ENCODE measurements around the gene CCDC190. TPM values are rescaled to one million over a fixed set of nuclear protein-coding genes. Genes with fewer than 3 reads are reported as not detected.

CCDC190 gene
- total RNA-seq, 1 experiment from 2014 or later, result not detected

DNA sequence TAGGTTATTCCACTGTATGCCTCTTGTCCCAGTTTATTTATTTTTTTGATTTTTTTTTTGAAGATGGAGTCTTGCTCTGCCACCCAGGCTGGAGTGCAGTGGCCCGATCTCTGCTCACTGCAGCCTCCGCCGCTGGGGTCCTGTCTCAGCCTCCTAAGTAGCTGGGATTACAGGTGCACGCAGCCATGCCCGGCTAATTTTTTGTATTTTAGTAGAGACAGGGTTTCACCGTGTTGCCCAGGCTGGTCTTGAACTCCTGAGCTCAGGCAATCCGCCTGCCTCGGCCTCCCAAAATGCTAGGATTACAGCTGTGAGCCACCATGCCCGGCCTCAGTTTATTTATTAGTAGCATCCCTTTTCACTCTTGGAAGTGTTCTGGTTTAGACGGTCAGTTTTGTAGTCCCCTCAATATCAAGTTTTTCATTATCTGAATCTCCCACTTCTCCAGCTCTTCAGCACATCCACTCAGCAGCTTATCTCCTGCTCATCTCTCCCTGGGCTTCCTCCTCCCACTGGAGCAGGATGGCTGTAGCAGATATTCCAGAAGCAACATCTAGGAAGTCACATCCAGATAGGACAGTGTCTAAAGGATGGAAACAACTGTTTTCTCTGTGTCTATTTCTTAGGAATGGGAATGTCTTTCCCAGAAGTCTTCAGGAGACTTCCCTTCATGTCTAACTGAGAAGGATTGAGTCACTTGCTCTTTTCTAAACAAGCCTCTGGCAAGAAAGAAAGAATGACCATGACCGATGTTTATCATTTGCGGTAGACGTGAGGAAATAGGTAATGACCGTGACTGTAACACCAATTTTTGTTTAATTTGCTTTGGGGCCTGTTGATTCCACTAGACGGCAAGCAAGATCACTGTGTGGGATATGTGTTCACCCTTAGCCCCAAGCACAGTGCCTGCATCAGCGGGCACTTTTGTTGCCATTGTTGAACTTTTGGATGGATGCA lies 14.4 kb downstream of the CCDC190 start (continued):
- TF ChIP-seq TCF7L2 (IDR thresholded peaks at IDR 0.05; ENCODE audit: borderline replicate concordance, extremely low read depth, insufficient read depth, insufficient read length), result no peak

DNA sequence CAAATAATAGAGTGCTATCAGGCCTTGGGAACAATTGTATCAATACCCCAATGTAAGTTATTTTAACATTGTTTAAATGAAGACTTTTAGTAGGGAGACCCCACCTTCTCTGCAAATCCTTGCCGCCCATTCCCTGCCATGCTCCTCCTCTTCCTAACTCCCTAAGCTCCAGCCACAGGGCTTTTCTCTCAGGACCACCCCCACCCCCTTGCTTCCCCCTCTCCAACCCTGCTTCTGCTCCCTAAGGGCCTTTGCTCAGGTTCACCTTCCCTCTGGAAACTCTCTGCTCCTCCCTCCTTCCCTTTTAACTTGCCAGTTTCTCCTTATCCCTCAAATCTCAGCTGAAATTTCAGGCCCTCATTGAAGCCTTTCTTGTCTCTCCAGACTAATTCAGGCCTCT lies 16.8 kb downstream of the CCDC190 start:
- no peaks in the 10 kb centered on the region for H3K9me2 ChIP-seq (ENCODE audit: insufficient read depth)
- H3K9me3 ChIP-seq (ENCODE audit: control insufficient read depth in 1 of 2, insufficient read depth in 1 of 2, low read depth in 1 of 2, low read length in 2 of 2), result no peaks in the 10 kb centered on the region
- H3K4me2 ChIP-seq (ENCODE audit: low read length), result no peak overlapping the region
- no peak for DNase-seq (ENCODE audit: low read depth, low spot score)
- CTCF ChIA-PET, result no interaction called here
- H3K9ac ChIP-seq (ENCODE audit: low read length), result no peak overlapping the region
- no peaks in the 10 kb centered on the region for H3K27me3 ChIP-seq (ENCODE audit: insufficient read depth, low read length)
- no peak for ATAC-seq
- RAD21 ChIA-PET (ENCODE audit: low non-redundant PET in 1 of 2, low total read pairs in 2 of 2, uncharacterized antibody in 2 of 2, unreplicated experiment in 2 of 2), result no interaction called here
- TF ChIP-seq ELF1 (IDR thresholded peaks at IDR 0.05; ENCODE audit: borderline replicate concordance, low read depth), result no peak
- no peak for TF ChIP-seq SIN3A (IDR thresholded peaks at IDR 0.05; ENCODE audit: low read depth)
- no peaks in the 10 kb centered on the region for H3K36me3 ChIP-seq (ENCODE audit: control insufficient read depth in 1 of 2, insufficient read depth in 2 of 2, low read length in 2 of 2)
- H3K4me3 ChIP-seq (replicated peaks in 1 of 2; ENCODE audit: low read depth in 1 of 2, low read length in 2 of 2), result no peak overlapping the region
- no peaks in the 10 kb centered on the region for H3K4me1 ChIP-seq (ENCODE audit: control insufficient read depth in 1 of 2, insufficient read depth in 2 of 2, low read length in 2 of 2)
- no peak overlapping the region for H2AFZ ChIP-seq (ENCODE audit: low read depth, low read length, poor library complexity, severe bottlenecking)
- POLR2A ChIA-PET, result no interaction called here
- intact Hi-C loops (cut with micrococcal nuclease), result no loop called here
- BruUV-seq (replicated peaks), result no TSS peak
- H4K20me1 ChIP-seq (ENCODE audit: insufficient read depth), result no peaks in the 10 kb centered on the region
- no peak overlapping the region for H3K27ac ChIP-seq (ENCODE audit: low read depth, low read length)
- H3K79me2 ChIP-seq (ENCODE audit: insufficient read depth, low read length), result no peaks in the 10 kb centered on the region

DNA sequence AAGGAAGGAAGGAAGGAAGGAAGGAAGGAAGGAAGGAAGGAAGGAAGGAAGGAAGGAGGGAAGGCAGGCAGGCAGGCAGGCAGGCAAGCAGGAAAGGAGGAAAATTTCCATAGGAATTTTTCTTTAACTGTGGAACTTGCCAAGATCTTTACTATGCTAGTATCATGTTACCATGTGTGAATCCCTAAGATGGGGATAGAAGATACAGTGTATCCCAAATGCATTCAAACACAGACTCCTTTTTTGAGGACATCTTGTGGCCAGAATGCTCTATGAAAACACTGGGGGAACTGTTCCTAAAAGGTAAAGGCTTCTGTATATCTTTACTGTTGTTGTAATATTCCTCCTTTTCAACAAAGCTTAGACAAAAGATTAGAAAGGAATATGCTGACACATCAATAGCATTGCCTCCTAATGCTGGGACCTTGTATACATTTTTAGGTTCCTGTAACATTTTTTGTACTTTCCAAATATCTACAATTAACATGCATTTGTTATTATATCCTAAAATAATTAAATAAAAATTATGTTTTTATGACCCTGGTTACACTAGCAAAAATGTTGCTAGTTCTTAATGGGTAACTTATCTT lies 20.6 kb downstream of the CCDC190 start:
- Histone ChIP-seq H3K9me3 (ENCODE audit: control insufficient read depth in 1 of 2, insufficient read depth in 1 of 2, low read depth in 1 of 2, low read length in 2 of 2) (no peaks in the 10 kb centered on the region; a peak in 1 of 4 replicates), H3K4me3 (replicated peaks in 1 of 2; ENCODE audit: low read depth in 1 of 2, low read length in 2 of 2) (no peak overlapping the region), H3K27ac (ENCODE audit: low read depth, low read length) (no peak overlapping the region), H4K20me1 (ENCODE audit: insufficient read depth) (no peaks in the 10 kb centered on the region), H3K27me3 (ENCODE audit: insufficient read depth, low read length) (no peaks in the 10 kb centered on the region), H3K9me2 (ENCODE audit: insufficient read depth) (no peaks in the 10 kb centered on the region), H3K9ac (ENCODE audit: low read length) (no peak overlapping the region), H3K4me1 (ENCODE audit: control insufficient read depth in 1 of 2, insufficient read depth in 2 of 2, low read length in 2 of 2) (no peaks in the 10 kb centered on the region), H2AFZ (ENCODE audit: low read depth, low read length, poor library complexity, severe bottlenecking) (no peak overlapping the region), H3K36me3 (ENCODE audit: control insufficient read depth in 1 of 2, insufficient read depth in 2 of 2, low read length in 2 of 2) (no peaks in the 10 kb centered on the region), H3K4me2 (ENCODE audit: low read length) (no peak overlapping the region), H3K79me2 (ENCODE audit: insufficient read depth, low read length) (no peaks in the 10 kb centered on the region)
- ChIA-PET CTCF (no interaction called here), RAD21 (ENCODE audit: low non-redundant PET in 1 of 2, low total read pairs in 2 of 2, uncharacterized antibody in 2 of 2, unreplicated experiment in 2 of 2) (no interaction called here), POLR2A (no interaction called here)
- no peak for TF ChIP-seq ZNF274 (IDR thresholded peaks at IDR 0.05; ENCODE audit: low read depth, low read length)
- TF ChIP-seq SRF (IDR thresholded peaks at IDR 0.05; ENCODE audit: low read depth), result no peak
- no peak for TF ChIP-seq ELF1 (IDR thresholded peaks at IDR 0.05; ENCODE audit: borderline replicate concordance, low read depth)
- TF ChIP-seq, protein P1, sequence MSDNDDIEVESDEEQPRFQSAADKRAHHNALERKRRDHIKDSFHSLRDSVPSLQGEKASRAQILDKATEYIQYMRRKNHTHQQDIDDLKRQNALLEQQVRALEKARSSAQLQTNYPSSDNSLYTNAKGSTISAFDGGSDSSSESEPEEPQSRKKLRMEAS (IDR thresholded peaks at IDR 0.05), result no peak
- intact Hi-C loops (cut with micrococcal nuclease), result no loop called here
- ATAC-seq (no peak), DNase-seq (ENCODE audit: low read depth, low spot score) (no peak)
- BruUV-seq (replicated peaks), result no TSS peak

All from HCT116 (cell line).